Lower lobe of right lung (tissue), 2 donors: Measurements from ENCODE around the gene MOB3B. TPM values are rescaled to one million over a fixed set of nuclear protein-coding genes. Genes with fewer than 3 reads are reported as not detected.

ENCODE experiments used
- ATAC-seq, 2 donors: fragments of 200-7000 bp; cut with Tn5 transposase; one replicate each; pipeline ENCODE4 v1.9.1; 2020 to 2022; ENCODE audit warnings: mild to moderate bottlenecking in 2 of 2, moderate library complexity in 2 of 2
- DNase-seq: peaks from one replicate; pipeline ENCODE4 v3.0.0-alpha.2; 2020
- H3K27ac ChIP-seq: fragments of 200-600 bp; one replicate; pipeline ENCODE4 v1.8.0; 2022
- H3K27me3 ChIP-seq: fragments of 200-600 bp; one replicate; pipeline ENCODE4 v1.8.0; 2022; ENCODE audit warnings: low read depth
- H3K36me3 ChIP-seq: fragments of 200-600 bp; one replicate; pipeline ENCODE4 v1.8.0; 2022; ENCODE audit warnings: mild to moderate bottlenecking
- H3K4me1 ChIP-seq: fragments of 200-600 bp; one replicate; pipeline ENCODE4 v1.8.0; 2022
- H3K4me3 ChIP-seq: fragments of 200-600 bp; one replicate; pipeline ENCODE4 v1.8.0; 2022; ENCODE audit warnings: mild to moderate bottlenecking
- H3K9me3 ChIP-seq: fragments of 200-600 bp; one replicate; pipeline ENCODE4 v1.8.0; 2022
- CTCF ChIP-seq: fragments of 200-600 bp; IDR thresholded peaks from one replicate; pipeline ENCODE4 v1.8.0; 2022; ENCODE audit warnings: antibody characterized with exemption, mild to moderate bottlenecking
- intact Hi-C: fragments of 100-400 bp; cut with DNase I; formaldehyde crosslinking; loops from one replicate; pipeline ENCODE4 v1.11.0; 2022
- total RNA-seq: library from RNA; stranded (reverse); fragmentation: NEBNext Ultra II Directional; extraction: Animal tissue kit (Norgen Biotek cat#: 25700); gene quantifications from one replicate; pipeline ENCODE4 v1.2.1, GENCODE V29; 2021
- donor health status: DM: no; HTN: yes; CAD: no; lungs with severe emphysema.

Gene MOB3B
- total RNA-seq, 1 donor from 2014 or later: 22.7 TPM

GRCh38 chr9:27347889-27348288, 181.7 kb downstream of the MOB3B start:
- Histone ChIP-seq H3K27ac (peak overlapping the region; percentile 12), H3K4me1 (peaks cover 26% of the 10 kb centered on the region), H3K9me3 (no peaks in the 10 kb centered on the region), H3K4me3 (no peak overlapping the region), H3K36me3 (no peaks in the 10 kb centered on the region), H3K27me3 (no peaks in the 10 kb centered on the region)
- ATAC-seq: peak in 1 of 2 donors; percentile 48
- DNase-seq: no peak
- intact Hi-C loops: no loop called here
- TF ChIP-seq CTCF: no peak

DNA sequence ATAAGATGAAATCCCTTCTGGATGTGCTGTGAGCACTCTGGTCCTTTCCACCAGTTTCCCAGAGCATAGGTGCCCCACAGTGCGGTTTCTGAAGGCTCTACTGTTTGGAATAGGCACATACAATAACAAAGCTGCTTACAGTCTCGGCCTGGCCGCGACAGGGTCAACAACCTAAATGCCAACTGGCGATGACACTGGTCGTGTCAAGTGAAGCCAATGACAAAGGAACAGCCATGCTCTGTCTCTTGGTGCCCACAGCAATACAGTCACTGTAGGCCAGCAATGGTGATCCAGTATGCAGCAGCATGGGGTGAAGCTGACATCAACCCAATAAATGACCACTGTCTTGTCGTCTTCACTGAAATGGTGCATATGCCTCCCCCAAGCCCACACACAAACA, 184.8 kb downstream of the MOB3B start:
- ATAC-seq: no peak
- no peak overlapping the region for H3K27ac ChIP-seq
- no peaks in the 10 kb centered on the region for H3K9me3 ChIP-seq
- peaks cover 37% of the 10 kb centered on the region for H3K4me1 ChIP-seq
- H3K36me3 ChIP-seq: no peaks in the 10 kb centered on the region
- intact Hi-C loops: no loop called here
- no peak for TF ChIP-seq CTCF
- DNase-seq: no peak
- H3K27me3 ChIP-seq: no peaks in the 10 kb centered on the region
- H3K4me3 ChIP-seq: no peak overlapping the region

- no peak for DNase-seq
- Histone ChIP-seq H3K27ac (peak overlapping the region; percentile 63), H3K36me3 (no peaks in the 10 kb centered on the region), H3K27me3 (no peaks in the 10 kb centered on the region), H3K9me3 (no peaks in the 10 kb centered on the region), H3K4me3 (no peak overlapping the region), H3K4me1 (peaks cover 55% of the 10 kb centered on the region)
- intact Hi-C loops: no loop called here
- TF ChIP-seq CTCF: no peak
- ATAC-seq: peak; percentile 52 to 63
Observed at GRCh38 chr9:27341545-27342294, 187.9 kb downstream of the MOB3B start.

DNA sequence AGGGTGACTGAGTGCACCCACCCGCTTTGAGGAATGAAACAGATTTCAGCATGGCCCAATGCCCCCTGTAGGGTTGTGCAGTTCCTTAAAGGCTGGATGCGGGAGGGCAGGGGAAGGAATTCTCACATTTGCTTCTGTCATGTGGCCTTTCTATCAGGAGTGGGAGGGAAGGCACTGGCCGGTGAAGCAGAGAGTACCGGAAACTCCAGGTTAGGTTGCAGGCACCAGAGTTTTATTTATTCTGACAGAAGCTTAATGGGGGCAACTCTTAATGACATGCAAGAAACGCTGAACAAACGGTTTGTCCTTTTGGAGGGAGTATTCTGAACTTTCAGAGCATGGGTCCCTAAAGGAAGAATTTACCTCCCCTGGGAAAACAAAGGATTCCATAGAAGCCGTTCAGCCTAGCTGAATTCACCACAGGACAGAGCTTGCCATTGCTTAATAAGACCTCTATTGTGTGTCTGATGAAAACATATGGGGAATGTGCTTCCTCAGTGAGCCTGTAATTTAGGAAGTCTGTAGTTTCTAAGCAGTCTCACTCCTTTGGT, 188.6 kb downstream of the MOB3B start:
- no peak for TF ChIP-seq CTCF
- H3K4me3 ChIP-seq: no peak overlapping the region
- no peaks in the 10 kb centered on the region for H3K27me3 ChIP-seq
- peak overlapping the region; percentile 63 for H3K27ac ChIP-seq
- ATAC-seq: peak; percentile 6 to 51
- no peaks in the 10 kb centered on the region for H3K9me3 ChIP-seq
- intact Hi-C loops: no loop called here
- peaks cover 60% of the 10 kb centered on the region for H3K4me1 ChIP-seq
- H3K36me3 ChIP-seq: no peaks in the 10 kb centered on the region
- no peak for DNase-seq

DNA sequence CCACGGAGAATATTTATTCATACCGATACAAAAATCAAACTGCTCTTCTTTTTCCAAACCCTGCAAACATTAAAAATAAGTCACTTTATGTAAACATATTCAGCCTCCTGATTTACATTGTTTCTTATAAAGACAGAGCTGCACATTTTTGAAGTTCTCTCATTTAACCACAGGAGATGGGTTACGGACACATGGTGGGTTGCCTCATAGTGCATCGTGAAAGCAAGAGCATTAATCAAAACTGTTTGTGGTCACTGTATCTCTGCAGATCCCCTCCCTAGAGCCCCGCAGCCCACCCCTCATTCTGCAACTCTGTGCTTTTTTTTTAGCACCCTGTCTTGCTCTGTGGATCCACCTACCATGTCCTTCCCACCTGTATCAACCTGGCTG, 189.3 kb downstream of the MOB3B start:
- Histone ChIP-seq H3K27ac (peak overlapping the region; percentile 63), H3K27me3 (no peaks in the 10 kb centered on the region), H3K4me3 (no peak overlapping the region), H3K36me3 (no peaks in the 10 kb centered on the region), H3K4me1 (peaks cover 63% of the 10 kb centered on the region), H3K9me3 (no peaks in the 10 kb centered on the region)
- ATAC-seq: no peak
- no peak for DNase-seq
- no peak for TF ChIP-seq CTCF
- intact Hi-C loops: no loop called here
